GM21619 (cell line): ENCODE results near the gene PLAU.

ENCODE experiments used
- ATAC-seq: cut with Tn5 transposase; IDR thresholded peaks from one replicate; pipeline ENCODE4 v1.9.1; 2021; ENCODE audit not compliant: unreplicated experiment

The PLAU gene

GRCh38 chr10:73910764-73911552, at the start of gene PLAU:
PLAU (plus strand) TSS chr10:73911132; CDS start chr10:73911556, 424 bp downstream.
- ATAC-seq: no peak

DNA sequence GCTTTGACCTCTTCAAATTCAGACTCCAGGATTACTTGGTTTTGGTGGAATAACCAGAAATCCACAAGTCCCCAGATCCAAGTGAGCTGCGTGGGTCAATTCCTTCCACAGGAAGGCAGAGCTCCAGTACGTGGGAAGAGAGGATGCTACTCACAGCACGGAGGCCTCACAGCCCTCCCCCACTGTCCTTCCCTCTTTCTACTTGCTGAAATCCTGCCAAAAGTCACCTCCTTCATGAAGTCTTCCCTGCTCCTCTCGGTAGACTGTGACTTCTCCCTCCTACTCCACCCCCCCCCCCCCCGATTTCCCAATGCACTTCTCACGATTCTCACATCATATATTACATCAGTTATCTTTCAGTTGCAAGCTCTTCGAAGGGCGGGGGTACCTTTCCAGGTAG, 48.9 kb upstream of the PLAU start:
- ATAC-seq: no peak

- ATAC-seq: no peak
Measured at GRCh38 chr10:73863039-73863817, 47.7 kb upstream of the PLAU start.

DNA sequence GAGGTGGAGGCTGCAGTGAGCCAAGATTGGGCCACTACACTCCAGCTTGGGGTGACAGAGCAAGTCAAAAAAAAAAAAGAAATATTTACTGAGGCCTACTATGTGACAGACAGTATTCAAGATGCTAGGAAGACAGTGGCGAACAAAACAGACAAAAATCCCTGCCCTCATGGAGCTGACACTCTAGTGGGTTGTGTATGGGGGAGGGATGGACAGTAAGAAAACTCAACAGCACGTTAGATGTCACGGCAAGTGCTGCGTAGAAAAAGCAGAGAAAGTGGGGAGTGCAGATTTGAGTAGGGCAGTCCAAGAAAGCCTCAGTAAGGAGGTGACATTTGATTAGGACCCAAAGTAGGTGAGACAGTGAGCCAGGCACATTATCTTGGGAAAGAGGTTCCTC, 46.7 kb upstream of the PLAU start:
- no peak for ATAC-seq

GRCh38 chr10:73865107-73865458, 45.8 kb upstream of the PLAU start:
- ATAC-seq: no peak

DNA sequence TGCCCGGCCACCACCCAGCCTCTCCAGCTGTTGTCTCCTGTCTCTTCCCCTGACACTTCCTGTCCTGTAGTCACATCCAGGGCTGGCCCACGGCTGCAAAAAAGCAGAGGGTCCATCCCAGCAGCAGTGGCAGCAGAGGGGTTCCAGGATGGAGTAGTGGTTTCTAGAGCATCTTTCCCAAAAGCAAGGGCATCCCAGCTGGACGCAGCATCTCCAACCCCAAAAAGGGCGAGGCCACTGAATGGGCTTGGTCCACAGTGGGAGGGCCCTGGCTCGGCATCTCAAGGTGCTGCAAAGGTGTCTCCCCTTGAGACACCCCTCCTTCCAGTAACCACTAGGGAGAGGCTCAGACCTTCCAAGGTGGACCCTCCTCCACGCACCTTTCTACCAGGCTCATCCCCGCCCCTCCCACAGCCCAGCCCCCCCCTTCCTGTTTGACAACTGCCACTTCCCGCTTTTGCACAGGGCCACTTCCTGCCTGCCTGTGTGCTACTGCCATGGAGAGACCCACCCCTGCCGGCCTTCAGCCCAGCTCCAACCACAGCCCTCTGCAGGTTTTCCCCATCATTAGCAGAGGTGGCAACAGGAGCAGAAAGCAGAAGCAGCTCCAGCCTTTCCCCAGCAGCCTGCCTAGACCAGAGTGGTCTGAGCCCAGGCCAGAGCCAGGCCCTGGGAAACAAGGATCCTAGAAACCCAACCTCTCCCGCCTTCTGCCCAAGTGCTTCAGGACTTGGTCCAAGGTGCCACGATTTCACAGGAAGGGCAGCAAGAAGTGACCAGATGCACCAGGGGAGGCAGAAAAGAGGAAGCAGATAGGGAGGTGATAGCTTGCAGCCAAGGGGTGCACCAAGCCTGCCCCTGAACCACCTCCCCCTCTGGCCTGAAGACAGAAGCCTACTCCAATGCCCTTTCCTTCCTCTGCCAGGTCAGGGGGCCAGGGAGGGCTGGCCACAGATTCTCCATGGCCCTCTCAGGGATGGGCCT, 45.2 kb upstream of the PLAU start:
- ATAC-seq: peak; percentile 79

GRCh38 chr10:73866621-73867020, 44.3 kb upstream of the PLAU start:
- ATAC-seq: no peak

- no peak for ATAC-seq
Measured at GRCh38 chr10:73867126-73867807, 43.7 kb upstream of the PLAU start.

GRCh38 chr10:73867871-73868631, 42.9 kb upstream of the PLAU start:
- ATAC-seq: no peak

DNA sequence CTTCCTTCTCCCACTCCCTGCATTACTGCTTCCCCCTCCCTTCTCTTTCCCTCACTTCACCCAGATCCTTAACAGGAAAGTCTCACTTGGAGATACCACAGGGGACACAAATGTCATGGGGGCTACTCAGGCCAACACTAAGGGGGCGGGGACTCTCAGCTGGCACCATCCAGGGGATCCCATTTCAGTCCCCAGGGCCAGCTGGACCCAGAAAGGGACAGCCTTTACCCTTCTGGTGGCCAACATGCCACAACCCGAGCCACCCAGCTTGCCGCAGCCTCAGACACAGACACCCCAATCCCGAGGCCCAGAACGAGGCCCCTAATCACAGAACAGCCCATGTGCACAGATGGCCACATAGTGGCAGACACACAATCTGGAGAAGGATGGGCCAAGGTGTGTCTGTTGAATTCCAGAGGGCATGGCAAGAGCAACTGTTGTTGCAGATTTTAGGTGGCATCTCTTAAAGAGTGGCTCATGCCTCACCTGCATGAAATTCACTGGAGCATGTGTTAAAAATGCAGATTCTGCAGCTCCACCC, 42.2 kb upstream of the PLAU start:
- no peak for ATAC-seq

DNA sequence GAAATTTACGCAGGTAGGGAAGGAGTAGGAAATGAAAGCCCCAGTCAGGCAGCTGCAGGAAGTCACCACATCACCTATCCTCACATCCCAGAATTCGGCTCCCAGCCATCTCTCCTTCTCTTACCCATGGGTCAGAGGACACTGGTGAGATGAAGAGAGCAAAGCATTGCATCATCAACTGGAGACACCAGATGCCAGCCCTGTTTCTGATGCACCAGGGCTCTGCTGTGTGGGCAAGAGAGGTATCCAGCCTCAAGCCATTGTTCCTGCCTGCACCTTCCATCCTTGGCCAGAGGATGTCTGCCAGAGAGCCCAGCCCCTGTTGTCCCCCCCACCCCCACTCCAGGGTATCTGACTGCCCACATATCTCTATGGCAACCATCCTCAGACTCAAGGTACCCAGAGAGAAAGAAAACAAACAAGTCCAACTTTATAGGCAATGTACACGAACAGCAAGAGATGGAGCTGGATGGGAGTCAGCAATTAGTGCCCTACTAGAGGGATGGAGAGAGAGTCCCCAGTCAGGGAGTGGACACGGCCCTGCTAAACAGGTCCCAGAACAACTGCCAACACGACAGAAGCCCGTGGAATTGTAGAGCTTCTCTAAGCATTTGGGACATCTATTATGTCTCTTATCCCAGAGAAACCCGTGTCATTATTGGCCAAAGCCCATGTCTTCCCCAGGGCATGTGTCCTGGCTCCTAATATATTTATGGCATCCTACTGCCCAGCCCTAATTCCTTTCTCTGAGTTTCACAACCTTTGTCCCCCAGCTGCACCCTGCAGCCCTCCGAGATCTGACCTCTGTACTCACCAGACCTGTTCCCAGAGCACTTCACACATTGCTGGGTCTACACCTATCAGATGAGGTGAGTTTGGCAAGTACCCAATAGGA, 39.4 kb upstream of the PLAU start:
- no peak for ATAC-seq

DNA sequence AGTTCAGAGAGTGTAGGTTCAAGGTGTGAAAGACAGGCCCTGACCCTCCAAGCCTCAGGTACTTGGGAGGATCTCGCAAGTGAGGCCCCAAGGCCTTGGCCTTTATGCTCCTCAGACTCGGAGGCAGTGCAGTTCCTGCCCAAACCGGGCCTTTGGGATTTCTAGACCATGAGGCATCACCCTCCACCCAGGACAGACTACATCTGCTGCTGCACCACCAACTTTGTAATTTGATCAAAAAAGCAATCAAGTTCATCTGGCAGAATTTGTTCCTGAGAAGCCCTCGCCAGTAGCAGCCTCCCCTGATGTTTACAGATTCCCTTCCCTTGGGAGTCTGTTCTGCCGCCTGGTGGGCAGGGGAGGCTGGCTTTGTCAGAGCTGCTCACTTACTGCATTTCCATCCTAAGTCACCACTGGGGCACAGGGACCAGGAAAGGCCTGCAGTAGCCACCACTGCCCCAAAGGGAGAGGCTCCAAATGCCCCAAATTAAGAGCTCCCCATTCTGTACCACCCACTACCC, 38.7 kb upstream of the PLAU start:
- ATAC-seq: no peak

- ATAC-seq: no peak
Measured at GRCh38 chr10:73873142-73873837, 37.6 kb upstream of the PLAU start.

- ATAC-seq: no peak
Measured at GRCh38 chr10:73873838-73874215, 37.1 kb upstream of the PLAU start.

DNA sequence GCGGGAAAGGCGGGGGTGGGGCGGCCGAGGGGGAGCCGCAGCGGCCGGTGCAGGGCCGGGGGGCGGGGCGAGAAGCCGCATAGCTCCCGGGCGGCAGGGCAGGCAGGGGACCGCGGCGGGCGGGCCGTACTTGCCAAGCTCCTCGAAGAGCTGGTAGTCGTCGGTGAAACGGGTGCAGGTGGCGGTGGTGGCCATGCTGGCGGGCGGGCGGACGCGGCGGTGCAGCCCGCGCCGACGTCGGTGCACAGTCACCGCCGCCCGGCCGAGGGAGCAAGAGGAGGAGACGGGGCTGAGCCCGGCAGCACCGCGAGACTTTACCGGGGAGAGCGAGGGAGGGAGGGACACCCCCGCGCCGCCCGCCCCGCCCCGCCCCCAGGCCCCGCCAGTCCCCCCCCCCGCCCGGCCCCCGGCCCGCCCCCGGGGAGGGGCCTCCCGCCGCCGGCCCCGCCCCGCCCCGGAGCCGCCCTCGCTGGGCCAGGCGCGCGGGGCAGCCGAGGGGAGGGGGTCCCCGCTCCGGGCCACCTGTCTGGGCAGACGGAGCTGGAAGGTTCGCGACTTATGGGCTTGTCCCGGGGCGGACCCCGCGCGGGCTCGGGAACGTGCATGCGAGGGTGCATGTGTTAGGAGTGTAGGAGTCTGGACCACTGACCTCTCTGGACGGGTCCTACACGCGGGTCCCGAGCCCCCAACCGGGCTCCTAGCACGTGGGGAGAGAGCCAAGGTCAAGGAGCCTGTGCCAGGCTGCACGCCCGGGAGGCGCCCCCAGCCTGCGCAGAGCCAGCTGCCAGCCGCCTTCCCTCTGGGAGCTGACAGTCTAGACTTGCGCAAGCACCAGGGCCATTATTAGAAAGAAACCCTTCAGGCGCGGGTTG, 36.4 kb upstream of the PLAU start, which contains the start of gene CAMK2G:
CAMK2G (minus strand) TSS at position 289 of the 872 bp plus-strand sequence; CDS start at position 195, 94 bp downstream.
- ATAC-seq: peak; percentile 76

- ATAC-seq: no peak
Measured at GRCh38 chr10:73875139-73875475, 35.8 kb upstream of the PLAU start.

DNA sequence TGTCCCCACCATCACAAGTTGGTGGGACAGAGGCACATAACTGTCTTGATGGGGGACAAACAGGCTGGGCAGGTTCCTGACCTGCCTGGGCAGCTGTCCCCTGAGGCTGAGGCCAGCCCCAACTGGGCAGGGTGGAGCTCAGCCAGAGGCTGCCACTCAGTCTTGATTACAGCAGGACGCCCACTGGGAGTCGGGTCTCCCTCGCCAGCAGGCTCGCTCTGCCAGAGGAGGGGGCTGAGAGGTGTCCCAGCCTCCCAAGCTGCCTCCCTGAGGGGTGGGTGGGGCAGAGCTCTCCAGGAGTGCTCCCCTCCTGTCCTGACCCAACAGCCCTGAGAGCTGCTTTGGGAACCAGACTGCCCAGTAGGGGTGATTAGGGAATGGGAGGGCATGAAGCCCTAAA, 34.8 kb upstream of the PLAU start:
- no peak for ATAC-seq
